ENCODE results near the gene MPL. TPM values are rescaled to one million over a fixed set of nuclear protein-coding genes. Genes with fewer than 3 reads are reported as not detected.

The MPL gene
- total RNA-seq, 1 donor from 2014 or later: not detected

Other genes starting within 250 kb of the MPL start
- 136 and 177 TPM in 2 replicates for gene EBNA1BP2, start 165.5 kb upstream of the MPL start, total RNA-seq
- gene CFAP57, start 165.5 kb upstream of the MPL start, total RNA-seq: 0.14 and 0.20 TPM in 2 replicates
- not detected in 2 replicates for gene TMEM125, start 67.8 kb upstream of the MPL start, total RNA-seq
- not detected in 2 replicates for gene C1orf210, start 52.2 kb upstream of the MPL start, total RNA-seq
- gene TIE1, start 36.8 kb upstream of the MPL start, total RNA-seq: 615 and 699 TPM in 2 replicates
- gene CDC20, start 21.2 kb downstream of the MPL start, total RNA-seq: 69.2 and 189 TPM in 2 replicates
- 57.0 and 84.4 TPM in 2 replicates for gene ELOVL1, start 30.2 kb downstream of the MPL start, total RNA-seq
- 44.1 and 60.8 TPM in 2 replicates for gene MED8, start 52.0 kb downstream of the MPL start, total RNA-seq
- 15.1 and 22.0 TPM in 2 replicates for gene SZT2, start 52.1 kb downstream of the MPL start, total RNA-seq
- gene HYI, start 116.1 kb downstream of the MPL start, total RNA-seq: 133 and 149 TPM in 2 replicates
- gene PTPRF, start 193.1 kb downstream of the MPL start, total RNA-seq: 152 and 171 TPM in 2 replicates

Data from pulmonary artery endothelial cell (primary cell).